ENCODE data around the gene SORCS2. TPM values are rescaled to one million over a fixed set of nuclear protein-coding genes. Genes with fewer than 3 reads are reported as not detected.

Gene SORCS2
- polyA plus RNA-seq, 1 of the 3 experiments (the other 2 are of a cell fraction) = 1.6 TPM

DNA sequence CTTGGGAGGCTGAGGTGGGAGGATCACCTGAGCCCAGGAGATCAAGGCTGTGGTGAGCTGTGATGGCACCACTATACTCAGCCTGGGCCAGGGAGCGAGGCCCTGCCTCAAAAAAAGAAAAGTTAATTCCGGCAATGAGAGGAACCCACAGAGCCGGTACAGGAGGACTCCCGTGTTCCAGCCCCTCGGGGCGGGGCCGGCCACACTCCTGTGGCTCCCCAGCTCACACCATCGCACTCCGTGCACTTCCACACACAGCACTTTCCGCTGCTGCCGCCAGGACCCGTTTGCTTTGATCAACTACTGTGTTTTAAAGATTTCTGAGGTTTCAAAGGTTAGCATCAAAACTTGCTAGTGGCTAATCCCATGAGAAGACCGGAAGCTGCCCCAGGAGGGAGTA lies 575.6 kb downstream of the SORCS2 start:
- Histone ChIP-seq H2AFZ (ENCODE audit: low read depth) (no peak overlapping the region), H3K9ac (no peak overlapping the region), H3K27me3 (ENCODE audit: insufficient read depth) (no peaks in the 10 kb centered on the region), H3K4me2 (no peak overlapping the region), H3K4me3 (ENCODE audit: low read depth in 2 of 2, low read length in 1 of 2) (no peak overlapping the region), H3F3A (replicated peaks; ENCODE audit: insufficient read depth) (peaks cover 40% of the 10 kb centered on the region), H3K9me3 (no peaks in the 10 kb centered on the region), H3K4me1 (ENCODE audit: control insufficient read depth in 1 of 2, insufficient read depth in 2 of 2, low read depth in 1 of 2, low read length in 1 of 2) (peaks cover 0 to 27% of the 10 kb centered on the region in 2 experiments; a peak in 1 of 4 replicates), H3K36me3 (replicated peaks in 1 of 2; ENCODE audit: control insufficient read depth in 1 of 2, insufficient read depth in 2 of 2, low read length in 1 of 2) (peaks cover 72 to 90% of the 10 kb centered on the region in 2 experiments), H3K79me2 (ENCODE audit: insufficient read depth) (peaks cover 93% of the 10 kb centered on the region), H3K27ac (ENCODE audit: low read depth in 2 of 2, low read length in 1 of 2) (no peak overlapping the region), H3K9me2 (no peaks in the 10 kb centered on the region), H4K20me1 (ENCODE audit: insufficient read depth) (peaks cover 82% of the 10 kb centered on the region)
- no peak for TF ChIP-seq FOSL2 (IDR thresholded peaks at IDR 0.05; ENCODE audit: borderline replicate concordance, low read depth)
- no peak for TF ChIP-seq FOXJ3 (CRISPR knock-in tag; IDR thresholded peaks at IDR 0.05)
- TF ChIP-seq SMC3 (IDR thresholded peaks at IDR 0.05; ENCODE audit: low read depth, low read length) = no peak
- TF ChIP-seq, protein P1, sequence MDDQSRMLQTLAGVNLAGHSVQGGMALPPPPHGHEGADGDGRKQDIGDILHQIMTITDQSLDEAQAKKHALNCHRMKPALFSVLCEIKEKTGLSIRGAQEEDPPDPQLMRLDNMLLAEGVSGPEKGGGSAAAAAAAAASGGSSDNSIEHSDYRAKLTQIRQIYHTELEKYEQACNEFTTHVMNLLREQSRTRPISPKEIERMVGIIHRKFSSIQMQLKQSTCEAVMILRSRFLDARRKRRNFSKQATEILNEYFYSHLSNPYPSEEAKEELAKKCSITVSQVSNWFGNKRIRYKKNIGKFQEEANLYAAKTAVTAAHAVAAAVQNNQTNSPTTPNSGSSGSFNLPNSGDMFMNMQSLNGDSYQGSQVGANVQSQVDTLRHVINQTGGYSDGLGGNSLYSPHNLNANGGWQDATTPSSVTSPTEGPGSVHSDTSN (IDR thresholded peaks at IDR 0.05) = no peak
- no peak for TF ChIP-seq EP300 (IDR thresholded peaks at IDR 0.05; ENCODE audit: borderline replicate concordance in 1 of 2, low read depth in 1 of 2, low read length in 1 of 2)
- TF ChIP-seq, protein P2, sequence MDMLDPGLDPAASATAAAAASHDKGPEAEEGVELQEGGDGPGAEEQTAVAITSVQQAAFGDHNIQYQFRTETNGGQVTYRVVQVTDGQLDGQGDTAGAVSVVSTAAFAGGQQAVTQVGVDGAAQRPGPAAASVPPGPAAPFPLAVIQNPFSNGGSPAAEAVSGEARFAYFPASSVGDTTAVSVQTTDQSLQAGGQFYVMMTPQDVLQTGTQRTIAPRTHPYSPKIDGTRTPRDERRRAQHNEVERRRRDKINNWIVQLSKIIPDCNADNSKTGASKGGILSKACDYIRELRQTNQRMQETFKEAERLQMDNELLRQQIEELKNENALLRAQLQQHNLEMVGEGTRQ (IDR thresholded peaks at IDR 0.05; ENCODE audit: borderline replicate concordance, low read depth, low read length) = no peak
- TF ChIP-seq CTCF (IDR thresholded peaks at IDR 0.05) = no peak
- no peak for TF ChIP-seq CHD2 (IDR thresholded peaks at IDR 0.05; ENCODE audit: low read length, partially characterized antibody)
- TF ChIP-seq, protein P3, sequence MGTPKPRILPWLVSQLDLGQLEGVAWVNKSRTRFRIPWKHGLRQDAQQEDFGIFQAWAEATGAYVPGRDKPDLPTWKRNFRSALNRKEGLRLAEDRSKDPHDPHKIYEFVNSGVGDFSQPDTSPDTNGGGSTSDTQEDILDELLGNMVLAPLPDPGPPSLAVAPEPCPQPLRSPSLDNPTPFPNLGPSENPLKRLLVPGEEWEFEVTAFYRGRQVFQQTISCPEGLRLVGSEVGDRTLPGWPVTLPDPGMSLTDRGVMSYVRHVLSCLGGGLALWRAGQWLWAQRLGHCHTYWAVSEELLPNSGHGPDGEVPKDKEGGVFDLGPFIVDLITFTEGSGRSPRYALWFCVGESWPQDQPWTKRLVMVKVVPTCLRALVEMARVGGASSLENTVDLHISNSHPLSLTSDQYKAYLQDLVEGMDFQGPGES (IDR thresholded peaks at IDR 0.05; ENCODE audit: low read depth, low read length) = no peak
- TF ChIP-seq TCF12 (IDR thresholded peaks at IDR 0.05) = no peak
- TF ChIP-seq NRF1 (IDR thresholded peaks at IDR 0.05; ENCODE audit: low read depth, low read length) = no peak
- TF ChIP-seq EZH2phosphoT487 (IDR thresholded peaks at IDR 0.05; ENCODE audit: borderline replicate concordance, low read depth) = no peak
- TF ChIP-seq, protein P4, sequence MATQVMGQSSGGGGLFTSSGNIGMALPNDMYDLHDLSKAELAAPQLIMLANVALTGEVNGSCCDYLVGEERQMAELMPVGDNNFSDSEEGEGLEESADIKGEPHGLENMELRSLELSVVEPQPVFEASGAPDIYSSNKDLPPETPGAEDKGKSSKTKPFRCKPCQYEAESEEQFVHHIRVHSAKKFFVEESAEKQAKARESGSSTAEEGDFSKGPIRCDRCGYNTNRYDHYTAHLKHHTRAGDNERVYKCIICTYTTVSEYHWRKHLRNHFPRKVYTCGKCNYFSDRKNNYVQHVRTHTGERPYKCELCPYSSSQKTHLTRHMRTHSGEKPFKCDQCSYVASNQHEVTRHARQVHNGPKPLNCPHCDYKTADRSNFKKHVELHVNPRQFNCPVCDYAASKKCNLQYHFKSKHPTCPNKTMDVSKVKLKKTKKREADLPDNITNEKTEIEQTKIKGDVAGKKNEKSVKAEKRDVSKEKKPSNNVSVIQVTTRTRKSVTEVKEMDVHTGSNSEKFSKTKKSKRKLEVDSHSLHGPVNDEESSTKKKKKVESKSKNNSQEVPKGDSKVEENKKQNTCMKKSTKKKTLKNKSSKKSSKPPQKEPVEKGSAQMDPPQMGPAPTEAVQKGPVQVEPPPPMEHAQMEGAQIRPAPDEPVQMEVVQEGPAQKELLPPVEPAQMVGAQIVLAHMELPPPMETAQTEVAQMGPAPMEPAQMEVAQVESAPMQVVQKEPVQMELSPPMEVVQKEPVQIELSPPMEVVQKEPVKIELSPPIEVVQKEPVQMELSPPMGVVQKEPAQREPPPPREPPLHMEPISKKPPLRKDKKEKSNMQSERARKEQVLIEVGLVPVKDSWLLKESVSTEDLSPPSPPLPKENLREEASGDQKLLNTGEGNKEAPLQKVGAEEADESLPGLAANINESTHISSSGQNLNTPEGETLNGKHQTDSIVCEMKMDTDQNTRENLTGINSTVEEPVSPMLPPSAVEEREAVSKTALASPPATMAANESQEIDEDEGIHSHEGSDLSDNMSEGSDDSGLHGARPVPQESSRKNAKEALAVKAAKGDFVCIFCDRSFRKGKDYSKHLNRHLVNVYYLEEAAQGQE (IDR thresholded peaks at IDR 0.05; ENCODE audit: low read depth, low read length) = no peak
- no peak for TF ChIP-seq TEAD4 (IDR thresholded peaks at IDR 0.05; ENCODE audit: borderline replicate concordance, insufficient read depth)
- TF ChIP-seq MEF2A (IDR thresholded peaks at IDR 0.05; ENCODE audit: borderline replicate concordance, low read depth) = no peak
- no peak for TF ChIP-seq MAX (IDR thresholded peaks at IDR 0.05; ENCODE audit: low read depth)
- no peak for TF ChIP-seq GABPA (IDR thresholded peaks at IDR 0.05; ENCODE audit: low read depth)
- TF ChIP-seq POLR2AphosphoS5 (IDR thresholded peaks at IDR 0.05; ENCODE audit: low read depth, low read length) = no peak
- TF ChIP-seq TAF1 (IDR thresholded peaks at IDR 0.05; ENCODE audit: borderline replicate concordance, low read depth, low read length) = no peak
- no peak for DNase-seq
- ChIA-PET CTCF (interaction anchor here (1.1 to 7.2 kb wide), 6 partner anchors 28 to 220 kb away, joined by 3 to 137 read pairs (median 4); no protein-coding TSS in a partner anchor), POLR2A (no interaction called here)
- WGBS (ENCODE audit: low lambda C conversion rate) = over 99% methylated on average over 13 of the region's 13 CpGs

Measured in SK-N-SH (cell line).